HG03095 (cell line): Measurements from ENCODE around the gene GEMIN2.
"Not testable (repeated sequence)": the region's sequence is repeated elsewhere in the genome, so short reads cannot be mapped to it uniquely, and the experiment has no call there.

Experiments used
- ATAC-seq: cut with Tn5 transposase; IDR thresholded peaks from one replicate; pipeline ENCODE4 v1.9.1; 2021; ENCODE audit warnings: moderate library complexity; ENCODE audit not compliant: unreplicated experiment

Gene GEMIN2, protein sequence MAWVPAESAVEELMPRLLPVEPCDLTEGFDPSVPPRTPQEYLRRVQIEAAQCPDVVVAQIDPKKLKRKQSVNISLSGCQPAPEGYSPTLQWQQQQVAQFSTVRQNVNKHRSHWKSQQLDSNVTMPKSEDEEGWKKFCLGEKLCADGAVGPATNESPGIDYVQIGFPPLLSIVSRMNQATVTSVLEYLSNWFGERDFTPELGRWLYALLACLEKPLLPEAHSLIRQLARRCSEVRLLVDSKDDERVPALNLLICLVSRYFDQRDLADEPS

DNA sequence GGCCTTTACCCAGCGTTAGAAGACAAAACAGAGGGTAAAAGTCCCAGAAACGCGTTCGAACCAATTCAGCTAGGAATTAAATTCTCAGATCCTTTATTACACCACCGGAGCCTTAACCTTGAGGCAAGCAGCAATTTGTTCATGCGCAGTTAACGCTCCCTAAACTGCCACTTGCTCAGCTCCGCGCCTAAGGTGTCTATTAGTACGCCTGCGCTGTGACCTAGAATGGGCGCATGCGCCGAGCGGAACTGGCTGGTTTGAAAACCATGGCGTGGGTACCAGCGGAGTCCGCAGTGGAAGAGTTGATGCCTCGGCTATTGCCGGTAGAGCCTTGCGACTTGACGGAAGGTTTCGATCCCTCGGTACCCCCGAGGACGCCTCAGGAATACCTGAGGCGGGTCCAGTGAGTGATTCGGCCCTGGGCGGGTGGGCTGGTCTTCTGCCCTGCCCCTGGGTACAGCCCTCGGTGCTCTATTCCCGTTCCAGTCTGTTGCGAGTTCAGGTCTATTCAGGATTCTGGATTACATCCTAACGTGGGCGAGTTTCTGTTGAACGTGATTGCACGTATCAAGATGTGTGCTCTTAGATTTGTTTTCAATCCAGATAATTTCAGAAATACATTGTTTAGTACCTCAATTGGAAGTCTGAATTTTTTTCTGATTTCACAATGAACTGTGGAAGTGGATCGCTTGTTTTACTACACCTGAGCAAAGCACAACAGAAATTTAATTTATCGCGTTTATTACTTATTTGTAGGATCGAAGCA, at the start of gene GEMIN2:
TSS of gene GEMIN2 (plus strand) at position 251 of the 766 bp plus-strand sequence. CDS start at position 267, 16 bp downstream.
- peak; percentile 84 for ATAC-seq

DNA sequence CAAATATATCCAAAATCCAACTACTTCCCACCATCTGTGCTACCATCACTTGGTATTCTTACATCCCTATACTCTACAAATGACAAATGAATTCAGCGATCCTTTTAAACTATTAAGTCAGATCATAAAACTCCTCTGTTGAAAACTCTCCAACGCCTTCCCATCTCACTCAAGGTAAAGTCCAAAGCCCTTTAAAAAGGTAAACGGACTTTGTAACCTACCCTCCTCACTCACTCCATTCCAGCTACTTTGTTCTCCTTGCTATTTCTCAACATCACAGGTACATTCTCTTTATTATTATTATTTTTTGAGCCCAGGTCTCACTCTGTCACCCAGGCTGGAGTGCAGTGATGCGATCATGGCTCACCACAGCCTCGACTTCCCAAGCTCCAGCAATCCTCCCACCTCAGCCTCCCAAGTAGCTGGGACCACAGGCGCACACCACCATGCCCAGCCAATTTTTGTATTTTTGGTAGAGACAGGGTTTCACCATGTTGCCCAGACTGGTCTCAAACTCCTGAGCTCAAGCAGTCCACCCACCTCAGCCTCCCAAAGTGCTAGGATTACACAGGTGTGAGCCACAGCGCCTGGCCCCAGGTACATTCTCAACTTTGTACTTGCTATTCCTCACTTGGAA, 44.8 kb upstream of the GEMIN2 start:
- ATAC-seq = not testable (repeated sequence)

DNA sequence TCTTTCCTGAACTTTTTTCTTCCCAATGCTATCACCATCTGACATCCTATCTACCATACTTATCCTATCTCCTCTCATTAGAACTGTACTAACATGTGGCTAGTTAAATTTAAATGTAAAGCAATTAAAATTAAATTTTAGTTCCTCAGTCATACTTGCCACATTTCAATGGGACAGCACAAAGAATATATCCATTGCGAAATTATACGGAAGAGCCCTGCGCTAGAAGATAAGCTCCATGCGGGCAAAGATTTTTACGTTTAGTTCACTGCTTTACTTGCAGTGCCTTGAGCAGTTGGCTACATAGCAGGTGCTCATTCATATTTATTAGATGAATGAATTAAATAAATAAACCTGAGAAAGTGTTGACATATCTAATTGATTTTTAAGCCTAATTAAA, 44.2 kb upstream of the GEMIN2 start:
- ATAC-seq = no peak

DNA sequence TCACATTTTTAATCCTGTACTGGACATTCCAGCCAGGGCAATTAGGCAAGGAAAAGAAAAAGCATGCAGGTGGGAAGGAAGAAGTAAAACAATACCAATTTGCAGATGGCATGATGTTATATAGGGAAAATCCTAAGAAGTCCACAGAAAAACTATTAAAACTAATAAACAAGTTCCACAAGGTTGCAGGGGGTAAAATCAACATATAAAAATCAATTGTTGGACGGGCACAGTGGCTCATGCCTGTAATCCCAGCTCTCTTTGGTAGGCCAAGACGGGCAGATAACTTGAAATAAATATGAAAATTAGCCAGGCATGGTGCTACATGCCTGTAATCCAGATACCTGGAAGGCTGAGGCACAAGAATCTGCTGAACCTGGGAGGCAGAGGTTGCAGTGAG, 43.0 kb upstream of the GEMIN2 start:
- no peak for ATAC-seq

DNA sequence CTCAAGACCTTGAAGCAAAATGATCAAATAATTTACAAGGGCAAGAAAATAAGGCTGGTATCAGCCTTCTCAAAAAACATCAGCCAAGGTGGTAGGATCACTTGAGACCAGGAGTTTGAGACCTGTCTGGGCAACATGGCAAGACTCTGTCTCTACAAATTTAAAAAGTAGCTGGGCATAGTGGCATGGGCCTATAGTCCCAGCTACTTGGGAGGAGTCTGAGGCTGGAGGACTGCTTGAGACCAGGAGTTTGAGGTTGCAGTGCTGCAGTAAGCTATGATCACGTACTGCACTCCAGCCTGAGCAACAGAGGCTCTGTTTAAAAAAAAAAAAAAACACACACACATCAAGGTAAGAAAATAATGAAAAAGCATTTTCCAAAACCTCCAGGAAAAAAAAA, 33.2 kb upstream of the GEMIN2 start:
- no peak for ATAC-seq

DNA sequence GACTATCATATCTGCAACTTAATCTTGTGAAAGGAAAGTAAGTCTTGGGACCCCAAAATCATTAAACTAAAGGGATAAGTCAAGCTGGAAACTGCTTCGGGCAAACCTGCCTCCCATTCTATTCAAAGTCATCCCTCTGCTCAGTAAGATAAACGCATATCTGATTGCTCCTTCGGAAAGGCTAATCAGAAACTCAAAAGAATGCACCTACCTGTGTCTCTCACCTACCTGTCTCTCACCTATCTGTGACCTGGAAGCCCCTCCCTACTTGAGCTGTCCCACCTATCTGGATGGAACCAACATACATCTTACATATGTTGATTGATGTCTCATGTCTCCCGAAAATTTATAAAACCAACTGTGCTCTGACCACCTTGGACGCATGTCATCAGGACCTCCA, 31.0 kb upstream of the GEMIN2 start:
- ATAC-seq = no peak

DNA sequence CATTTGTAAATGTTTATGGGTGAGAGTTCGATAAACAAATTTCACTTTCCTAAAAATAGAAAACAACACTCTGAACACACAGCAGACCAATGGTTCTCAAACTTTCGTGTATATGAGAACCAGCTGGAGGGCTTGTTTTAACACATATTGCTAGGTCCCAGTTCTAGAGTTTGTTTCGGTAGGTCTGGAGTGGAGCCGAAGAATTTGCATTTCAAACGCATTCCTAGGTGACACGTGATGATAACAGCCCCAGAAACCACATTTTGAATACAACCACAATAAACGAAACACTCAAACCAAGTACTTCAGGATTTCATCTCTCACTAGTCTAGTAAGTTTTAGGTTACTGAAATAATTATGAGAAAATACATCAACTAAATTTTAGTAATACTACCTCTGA, 28.2 kb upstream of the GEMIN2 start:
- ATAC-seq = no peak

DNA sequence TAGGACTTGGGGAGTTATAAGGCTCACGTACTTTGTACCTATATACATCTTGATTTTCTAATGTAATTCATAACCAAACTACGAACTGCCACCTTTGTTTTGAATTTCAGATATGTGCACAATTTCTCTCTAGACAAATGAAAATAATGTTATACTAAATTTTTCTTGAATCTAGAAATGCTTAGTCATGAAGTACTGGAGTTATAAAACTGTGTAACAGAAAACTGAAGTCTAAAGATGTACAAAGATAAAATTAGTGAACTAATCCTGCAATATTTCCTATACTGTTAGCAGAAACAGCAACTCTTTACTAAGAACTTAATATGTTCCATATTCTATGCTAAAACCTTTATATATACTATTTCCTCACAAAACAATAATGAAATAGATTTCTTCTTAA, 26.6 kb upstream of the GEMIN2 start:
- no peak for ATAC-seq

DNA sequence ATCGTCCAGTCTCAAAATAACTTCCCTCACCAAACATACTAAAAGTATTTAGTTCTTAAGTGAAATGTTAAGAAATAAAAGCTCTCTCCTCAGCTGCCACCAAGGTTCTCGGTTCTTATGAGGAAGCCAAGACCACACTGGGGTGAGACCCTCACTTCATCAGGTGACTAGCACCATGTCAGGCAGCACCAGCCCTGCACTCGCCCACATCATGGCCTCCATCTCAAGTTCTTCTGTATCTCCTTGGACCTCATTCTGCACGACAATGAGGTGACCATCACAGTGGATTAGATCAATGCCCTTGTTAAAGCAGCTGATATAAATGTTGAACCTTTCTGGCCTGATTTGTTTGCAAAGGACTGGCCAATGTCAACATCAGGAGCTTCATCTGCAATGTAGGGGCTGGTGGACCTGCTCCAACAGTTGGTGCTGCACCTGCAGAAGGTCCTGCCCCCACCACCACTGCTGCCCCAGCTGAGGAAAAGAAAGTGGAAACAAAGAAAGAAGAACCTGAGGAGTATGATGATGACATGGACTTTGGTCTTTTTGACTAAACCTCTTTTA, 23.5 kb upstream of the GEMIN2 start:
- no peak for ATAC-seq

DNA sequence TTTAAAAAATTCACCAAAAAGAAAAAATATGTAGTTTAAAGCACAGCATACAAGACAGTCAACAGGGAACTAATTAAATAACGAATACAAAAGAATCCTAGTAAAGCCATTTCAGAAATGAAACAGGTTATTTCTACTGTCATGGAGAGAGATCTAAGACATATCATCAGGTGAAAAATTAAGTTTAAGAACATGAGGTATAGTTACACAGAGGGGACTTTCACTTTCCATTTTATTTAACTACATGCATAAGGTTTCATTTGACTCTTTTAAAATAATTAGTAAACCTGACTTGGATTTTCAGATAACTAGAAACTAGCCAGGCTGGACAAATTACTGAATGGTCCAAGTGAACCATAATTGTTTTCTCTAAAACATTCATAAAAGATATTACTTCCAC, 22.4 kb upstream of the GEMIN2 start:
- ATAC-seq = no peak

DNA sequence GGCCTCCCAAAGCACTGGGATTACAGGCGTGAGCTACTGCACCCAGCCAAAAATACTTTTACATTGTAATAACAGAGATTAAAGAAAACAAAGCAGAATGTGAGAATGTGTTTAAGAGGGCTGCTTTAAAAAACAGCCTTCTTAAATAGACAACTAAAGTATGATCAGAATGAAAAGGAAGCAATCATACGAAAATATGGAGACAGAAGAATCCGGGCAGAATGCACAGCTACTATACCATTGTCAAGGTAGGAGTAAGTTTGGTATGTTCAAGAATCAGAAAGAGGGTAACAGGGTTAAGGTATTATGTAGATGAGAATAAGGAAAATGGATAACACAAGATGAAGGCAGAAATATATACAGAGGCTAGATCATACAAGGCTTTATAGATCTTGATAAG, 19.6 kb upstream of the GEMIN2 start:
- no peak for ATAC-seq

DNA sequence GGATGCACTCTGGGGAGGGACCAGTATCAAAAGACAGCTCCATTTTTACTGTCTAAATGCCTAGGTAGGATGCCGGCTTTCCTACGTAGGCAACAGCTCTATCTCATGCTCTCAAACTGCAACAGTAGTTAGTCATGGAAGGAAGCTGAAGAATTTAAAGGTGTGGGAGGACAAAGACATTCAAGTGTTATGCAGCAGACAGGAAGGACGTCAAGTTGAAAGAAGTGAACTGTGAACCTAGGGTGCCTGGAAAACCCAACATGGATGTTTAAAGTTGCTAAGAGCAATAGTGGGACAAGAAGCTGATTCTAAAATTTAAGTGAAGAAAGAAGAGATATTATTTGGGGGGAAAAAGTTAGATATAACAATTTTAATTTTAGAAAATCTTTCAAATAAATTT, 17.0 kb upstream of the GEMIN2 start:
- ATAC-seq = no peak

DNA sequence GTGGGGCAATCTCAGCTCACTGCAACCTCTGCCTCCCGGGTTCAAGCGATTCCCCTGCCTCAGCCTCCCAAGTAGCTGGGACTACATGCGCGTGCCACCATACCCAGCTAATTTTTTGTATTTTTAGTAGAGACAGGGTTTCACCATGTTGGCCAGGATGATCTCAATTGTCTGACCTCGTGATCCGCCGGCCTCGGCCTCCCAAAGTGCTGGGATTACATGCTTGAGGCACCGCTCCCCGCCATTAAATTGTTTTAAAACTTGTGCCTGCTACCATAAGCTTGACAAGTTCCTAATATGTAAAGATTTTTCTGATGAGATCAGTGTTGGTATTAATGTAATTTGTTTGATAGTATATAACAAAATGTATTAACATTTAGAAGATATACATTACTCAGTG, 14.9 kb upstream of the GEMIN2 start:
- not testable (repeated sequence) for ATAC-seq

DNA sequence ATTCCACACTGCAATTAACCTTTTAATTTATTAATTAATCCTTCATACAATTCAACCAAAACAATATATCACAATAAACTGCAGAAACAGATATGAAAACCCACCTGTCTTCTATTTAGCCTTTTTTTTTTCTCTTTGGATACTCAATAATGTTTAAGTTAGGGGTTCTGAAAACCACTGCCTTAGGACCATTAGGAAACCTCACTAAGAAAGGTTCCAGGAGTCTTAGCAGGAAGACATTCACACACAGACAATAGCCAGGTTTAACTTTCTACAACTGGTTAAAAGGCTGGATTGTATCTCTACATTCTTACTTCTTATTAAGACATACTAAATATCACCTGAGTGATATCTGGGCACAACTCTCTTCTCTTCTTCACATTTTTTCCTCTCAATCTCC, 14.4 kb upstream of the GEMIN2 start:
- no peak for ATAC-seq

DNA sequence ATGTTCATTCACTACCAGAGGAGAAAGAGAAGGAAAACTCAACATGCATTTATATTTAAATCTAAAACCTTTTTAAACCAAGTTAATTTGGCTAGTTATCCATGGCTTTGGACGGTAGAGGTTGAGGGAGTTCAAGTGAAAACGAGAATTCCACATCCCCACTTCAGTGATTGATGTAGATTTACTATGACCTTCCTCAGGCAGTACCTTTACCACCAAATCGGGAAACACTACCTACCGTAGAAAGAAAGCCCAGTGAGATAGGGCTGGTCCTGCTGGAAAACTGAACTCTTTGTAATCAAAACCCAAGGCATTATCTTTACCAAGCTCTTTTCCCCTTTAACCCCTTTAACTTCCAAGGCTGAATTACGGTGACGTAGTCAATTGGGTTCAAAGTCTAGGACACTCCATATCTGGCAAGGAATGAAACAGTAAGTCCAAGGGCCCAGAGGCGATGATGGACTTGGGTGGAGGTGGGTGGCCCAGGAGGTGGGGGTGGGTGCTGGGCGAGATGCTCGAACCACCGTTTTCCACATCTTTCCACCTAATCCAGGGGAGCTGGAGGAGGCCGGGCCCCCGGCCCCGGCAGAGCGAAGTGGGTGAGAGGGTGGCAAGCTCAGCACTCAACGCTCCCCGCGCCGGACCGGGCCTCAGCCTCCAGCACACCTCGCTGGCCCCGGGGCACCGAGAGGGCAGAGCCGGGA, 11.7 kb upstream of the GEMIN2 start:
- ATAC-seq = peak; percentile 6

DNA sequence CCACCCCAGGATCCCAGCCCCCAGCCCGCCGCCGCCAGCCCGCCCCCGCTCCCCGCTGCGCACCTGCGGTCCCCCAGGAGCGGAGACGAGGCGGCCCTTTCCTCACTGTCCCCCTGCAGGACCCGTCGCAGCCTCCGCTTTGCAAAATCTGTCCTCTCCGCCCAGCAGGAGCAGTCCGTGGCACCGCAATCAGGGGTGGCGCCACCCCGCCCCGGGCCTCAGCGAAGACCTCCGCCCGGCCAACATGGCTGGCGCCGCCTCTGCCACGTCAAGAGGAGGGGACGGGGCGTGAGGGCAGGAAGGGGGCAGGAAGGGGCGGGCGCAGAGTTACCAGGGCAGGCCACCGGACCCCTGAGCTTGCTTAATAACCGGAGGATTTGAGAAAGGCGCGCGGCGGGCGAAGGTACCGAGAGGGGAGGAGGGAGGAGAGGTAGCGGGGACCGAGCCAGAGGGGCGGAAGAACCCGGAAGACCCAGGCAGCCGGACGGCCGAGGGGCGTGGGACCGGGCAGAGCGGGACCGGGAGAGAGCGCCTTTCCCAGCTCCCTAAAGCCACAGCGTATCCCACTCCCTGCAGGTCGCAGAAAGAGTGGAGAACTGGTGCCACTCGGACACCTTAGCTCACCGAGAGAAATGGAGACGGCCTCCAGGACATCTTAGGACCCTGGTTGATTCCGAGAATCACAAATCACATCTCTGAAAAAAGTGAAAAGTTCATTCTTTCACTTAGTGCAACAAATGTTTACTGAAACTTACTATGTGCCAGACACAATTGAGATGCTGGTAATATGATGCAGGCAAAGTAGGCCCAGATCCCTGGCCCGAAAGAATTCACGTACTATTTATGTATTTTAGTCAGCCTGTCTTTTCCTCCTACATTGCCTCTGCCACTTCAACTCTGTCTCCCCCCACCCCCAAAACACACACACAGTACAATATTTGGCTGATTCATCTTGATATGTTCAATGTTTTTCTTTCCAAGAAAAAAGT, 10.9 kb upstream of the GEMIN2 start, which contains the start of gene SEC23A:
TSS of gene SEC23A (minus strand) at position 267 of the 989 bp plus-strand sequence. CDS start 7,117 bp downstream, outside the sequence.
- peak; percentile 88 for ATAC-seq

DNA sequence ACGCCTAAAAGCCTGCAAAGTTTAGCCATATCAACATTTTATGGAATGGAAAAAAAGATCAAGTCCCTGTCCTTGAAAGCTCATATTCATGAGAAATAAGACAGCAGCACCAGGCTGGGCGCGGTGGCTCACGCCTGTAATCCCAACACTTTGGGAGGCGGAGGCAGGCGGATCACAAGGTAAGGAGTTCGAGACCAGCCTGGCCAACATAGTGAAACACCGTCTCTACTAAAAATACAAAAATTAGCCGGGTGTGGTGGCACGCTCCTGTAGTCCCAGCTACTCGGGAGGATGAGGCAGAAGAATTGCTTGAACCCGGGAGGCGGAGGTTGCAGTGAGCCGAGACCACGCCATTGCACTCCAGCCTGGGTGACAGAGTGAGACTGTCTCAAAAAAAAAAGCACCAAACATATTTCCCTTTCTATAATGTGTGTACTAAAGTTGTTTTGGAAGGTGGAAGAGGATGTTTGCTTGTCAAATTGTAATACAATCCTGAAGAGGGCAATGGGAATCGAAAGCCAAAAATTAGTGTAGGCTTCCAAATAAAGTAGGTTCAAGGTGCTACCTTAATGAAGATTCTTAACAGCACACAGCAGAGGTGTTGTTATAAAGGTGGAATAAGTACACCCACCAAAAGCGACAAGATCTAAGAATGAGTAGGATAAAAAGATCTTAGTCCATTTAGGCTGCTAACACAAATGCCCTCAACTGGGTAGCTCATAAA, 9.9 kb upstream of the GEMIN2 start:
- not testable (repeated sequence) for ATAC-seq

DNA sequence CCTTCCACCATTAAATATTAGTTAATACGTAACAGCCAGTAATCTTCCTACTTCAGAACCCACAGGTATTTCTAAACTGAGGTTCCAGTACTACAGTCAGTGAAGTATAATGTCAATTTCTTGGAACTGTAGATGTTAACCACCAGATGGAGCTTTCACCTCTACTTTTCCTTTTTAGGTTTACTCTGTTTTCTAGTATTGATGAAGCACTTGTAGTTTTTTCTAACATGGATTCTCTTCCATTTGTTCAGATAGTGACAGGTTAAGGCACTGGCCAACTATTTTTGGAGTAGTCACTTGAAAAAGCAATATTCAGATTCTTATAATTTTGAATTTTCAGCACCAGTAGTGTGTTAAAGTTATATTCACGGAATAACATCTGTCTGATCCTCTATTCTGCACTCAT, 6.5 kb upstream of the GEMIN2 start:
- peak; percentile 31 for ATAC-seq

DNA sequence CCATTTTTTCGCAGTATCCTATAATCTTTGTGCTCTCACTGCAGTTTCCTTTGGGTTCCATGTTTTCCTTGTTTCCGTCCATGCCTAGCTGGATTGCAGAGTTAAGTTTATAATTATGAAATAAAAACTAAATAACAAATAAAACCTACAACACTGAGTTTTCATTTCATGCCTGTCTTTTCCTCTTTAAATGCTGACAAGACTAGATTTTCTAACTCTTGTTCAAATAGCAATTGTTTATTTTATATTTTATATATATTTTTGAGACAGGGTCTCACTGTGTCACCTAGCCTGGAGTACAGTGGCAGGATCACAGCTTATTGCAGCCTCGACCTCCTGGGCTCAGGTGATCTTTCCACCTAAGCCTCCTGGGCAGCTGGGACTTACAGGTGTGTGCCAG, 5.3 kb upstream of the GEMIN2 start:
- ATAC-seq = no peak
